ENCODE results near the gene ERBB4. TPM values are rescaled to one million over a fixed set of nuclear protein-coding genes. Genes with fewer than 3 reads are reported as not detected.

Gene ERBB4
- total RNA-seq, 1 donor from 2014 or later = 10.2 TPM

DNA sequence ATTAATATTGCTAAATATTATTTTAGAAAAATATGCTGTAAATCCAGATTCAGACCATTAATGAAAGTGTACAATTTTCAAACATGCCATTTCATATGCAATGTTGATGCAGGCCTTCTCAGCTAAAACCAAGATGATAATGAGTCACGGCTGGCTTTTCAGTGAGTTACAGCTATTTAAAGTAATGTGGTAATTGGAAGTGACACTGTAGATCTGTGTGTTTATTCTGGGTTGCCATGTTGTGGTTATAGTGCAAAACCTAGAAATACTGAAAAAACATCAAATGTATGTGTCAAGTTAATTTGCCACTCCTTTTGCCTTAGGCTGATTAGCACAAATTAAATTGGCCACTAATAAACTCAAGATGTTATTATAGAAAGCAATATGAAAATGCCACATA lies 506.6 kb downstream of the ERBB4 start:
- no peak overlapping the region for H3K27ac Mint-ChIP-seq (ENCODE audit: unreplicated experiment)

GRCh38 chr2:212030709-212031108 lies 507.9 kb downstream of the ERBB4 start:
- H3K4me3 Mint-ChIP-seq = no peak overlapping the region
- H3K9me3 Mint-ChIP-seq = no peaks in the 10 kb centered on the region
- no peaks in the 10 kb centered on the region for H3K27me3 Mint-ChIP-seq (ENCODE audit: low read depth)
- no peak overlapping the region for H3K27ac Mint-ChIP-seq (ENCODE audit: unreplicated experiment)
- TF ChIP-seq, protein P1, sequence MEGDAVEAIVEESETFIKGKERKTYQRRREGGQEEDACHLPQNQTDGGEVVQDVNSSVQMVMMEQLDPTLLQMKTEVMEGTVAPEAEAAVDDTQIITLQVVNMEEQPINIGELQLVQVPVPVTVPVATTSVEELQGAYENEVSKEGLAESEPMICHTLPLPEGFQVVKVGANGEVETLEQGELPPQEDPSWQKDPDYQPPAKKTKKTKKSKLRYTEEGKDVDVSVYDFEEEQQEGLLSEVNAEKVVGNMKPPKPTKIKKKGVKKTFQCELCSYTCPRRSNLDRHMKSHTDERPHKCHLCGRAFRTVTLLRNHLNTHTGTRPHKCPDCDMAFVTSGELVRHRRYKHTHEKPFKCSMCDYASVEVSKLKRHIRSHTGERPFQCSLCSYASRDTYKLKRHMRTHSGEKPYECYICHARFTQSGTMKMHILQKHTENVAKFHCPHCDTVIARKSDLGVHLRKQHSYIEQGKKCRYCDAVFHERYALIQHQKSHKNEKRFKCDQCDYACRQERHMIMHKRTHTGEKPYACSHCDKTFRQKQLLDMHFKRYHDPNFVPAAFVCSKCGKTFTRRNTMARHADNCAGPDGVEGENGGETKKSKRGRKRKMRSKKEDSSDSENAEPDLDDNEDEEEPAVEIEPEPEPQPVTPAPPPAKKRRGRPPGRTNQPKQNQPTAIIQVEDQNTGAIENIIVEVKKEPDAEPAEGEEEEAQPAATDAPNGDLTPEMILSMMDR (conservative IDR thresholded peaks at IDR 0.05) = no peak
- DNase-seq (ENCODE audit: low read depth, low spot score) = no peak
- H3K36me3 Mint-ChIP-seq (ENCODE audit: low read depth) = no peaks in the 10 kb centered on the region
- peaks cover 8% of the 10 kb centered on the region for H3K4me1 Mint-ChIP-seq

More for the DNA sequence above, 506.6 kb downstream of the ERBB4 start:
- H3K27me3 Mint-ChIP-seq (ENCODE audit: low read depth) = no peaks in the 10 kb centered on the region
- no peak overlapping the region for H3K4me3 Mint-ChIP-seq
- no peak for DNase-seq (ENCODE audit: low read depth, low spot score)
- H3K4me1 Mint-ChIP-seq = peaks cover 8% of the 10 kb centered on the region
- TF ChIP-seq, protein P1 (conservative IDR thresholded peaks at IDR 0.05) = no peak
- H3K36me3 Mint-ChIP-seq (ENCODE audit: low read depth) = no peaks in the 10 kb centered on the region
- no peaks in the 10 kb centered on the region for H3K9me3 Mint-ChIP-seq

GRCh38 chr2:212028798-212029394 lies 509.7 kb downstream of the ERBB4 start:
- no peak for DNase-seq (ENCODE audit: low read depth, low spot score)
- Mint-ChIP-seq H3K9me3 (no peaks in the 10 kb centered on the region), H3K27me3 (ENCODE audit: low read depth) (no peaks in the 10 kb centered on the region), H3K36me3 (ENCODE audit: low read depth) (no peaks in the 10 kb centered on the region), H3K27ac (ENCODE audit: unreplicated experiment) (no peak overlapping the region), H3K4me1 (peaks cover 14% of the 10 kb centered on the region), H3K4me3 (no peak overlapping the region)
- TF ChIP-seq, protein P1 (conservative IDR thresholded peaks at IDR 0.05) = no peak

DNA sequence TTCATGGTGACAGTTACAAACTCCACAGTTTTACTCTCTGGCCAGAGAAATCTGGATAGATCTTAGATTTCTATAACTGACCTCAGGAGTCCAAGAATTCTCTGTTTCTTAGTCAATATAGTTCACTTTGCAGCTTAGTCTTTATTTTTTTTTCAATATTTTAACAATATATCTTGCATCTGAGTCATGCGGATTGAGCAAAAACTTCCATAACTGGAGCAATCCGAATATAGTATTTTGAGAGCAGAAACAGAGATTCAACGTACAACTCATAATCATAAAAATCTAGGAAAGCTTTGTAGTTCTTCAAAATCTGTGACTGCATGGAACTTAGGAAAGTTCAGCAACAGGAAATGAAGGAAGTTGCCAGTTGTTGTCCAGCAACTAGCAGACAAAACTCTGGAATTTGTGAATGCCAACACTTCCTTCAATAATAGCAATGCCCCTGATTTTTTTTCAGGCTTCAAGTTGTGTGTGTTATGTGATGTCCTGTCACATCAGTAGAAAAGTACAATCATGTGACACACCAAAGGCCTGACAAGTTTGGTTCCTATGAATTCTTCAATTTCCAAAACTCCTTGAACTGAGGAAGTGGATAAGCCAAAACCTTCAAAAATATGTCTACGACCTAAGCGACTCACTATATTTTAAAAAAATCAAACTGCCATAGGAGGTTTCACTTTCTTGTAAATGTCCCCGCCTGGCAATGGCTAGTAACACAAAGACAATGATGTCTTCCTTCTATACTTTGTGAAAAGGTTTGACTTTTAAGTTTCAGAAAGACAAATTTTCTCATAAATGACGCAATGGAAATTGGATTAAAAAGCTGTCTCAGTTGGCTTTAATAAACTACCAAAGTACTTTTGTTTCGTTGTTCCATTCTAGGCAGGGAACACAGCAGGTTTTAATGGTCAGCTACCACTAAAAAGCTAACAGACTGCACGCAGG lies 510.6 kb downstream of the ERBB4 start:
- Mint-ChIP-seq H3K9me3 (no peaks in the 10 kb centered on the region), H3K27ac (ENCODE audit: unreplicated experiment) (no peak overlapping the region), H3K4me1 (peaks cover 15% of the 10 kb centered on the region), H3K4me3 (no peak overlapping the region), H3K36me3 (ENCODE audit: low read depth) (no peaks in the 10 kb centered on the region), H3K27me3 (ENCODE audit: low read depth) (no peaks in the 10 kb centered on the region)
- no peak for DNase-seq (ENCODE audit: low read depth, low spot score)
- TF ChIP-seq, protein P1 (conservative IDR thresholded peaks at IDR 0.05) = no peak

DNA sequence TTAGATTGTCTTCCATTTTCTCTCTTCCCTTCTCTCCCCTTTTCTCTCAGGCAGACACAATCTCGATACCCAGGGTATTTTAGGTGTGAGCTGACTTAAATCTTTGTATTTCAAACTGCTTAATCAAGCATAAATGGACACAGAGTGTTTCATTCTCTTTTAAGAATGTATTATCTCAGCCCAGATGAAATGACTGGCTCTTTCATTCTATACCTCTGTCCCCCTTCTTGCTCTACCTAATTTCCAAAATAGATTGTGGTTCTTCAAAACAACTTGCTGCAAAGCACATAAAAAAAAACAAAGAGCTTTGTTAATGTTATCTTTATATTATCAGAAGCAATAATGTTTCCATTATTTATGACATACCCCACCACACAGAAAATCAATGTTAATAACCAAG lies 514.6 kb downstream of the ERBB4 start:
- no peak for DNase-seq (ENCODE audit: low read depth, low spot score)
- Mint-ChIP-seq H3K36me3 (ENCODE audit: low read depth) (peaks cover 4% of the 10 kb centered on the region), H3K27ac (ENCODE audit: unreplicated experiment) (no peak overlapping the region), H3K9me3 (peaks cover 4% of the 10 kb centered on the region), H3K4me1 (peaks cover 14% of the 10 kb centered on the region), H3K27me3 (ENCODE audit: low read depth) (no peaks in the 10 kb centered on the region), H3K4me3 (no peak overlapping the region)
- TF ChIP-seq, protein P1 (conservative IDR thresholded peaks at IDR 0.05) = no peak
